SK-N-SH (cell line): ENCODE data around the gene PRKCB. TPM values are rescaled to one million over a fixed set of nuclear protein-coding genes. Genes with fewer than 3 reads are reported as not detected.

Source experiments
- CTCF ChIA-PET: fragments of 300-600, 350-600 bp; formaldehyde crosslinking; extraction: SDS; loops from one replicate; lab custom pipeline; 2021; lab: Yijun Ruan, JAX
- POLR2A ChIA-PET: fragments of 350-600 bp; sonication (Branson Sonifier 250); formaldehyde crosslinking; extraction: SDS; loops from one replicate; lab custom pipeline; 2020; ENCODE audit warnings: antibody characterized with exemption, inconsistent platforms; lab: Yijun Ruan, JAX
- DNase-seq: peaks from one replicate; pipeline ENCODE4 v3.0.0; 2012
- H2AFZ ChIP-seq: fragments of 200-600 bp; sonication (generic); 2 replicates; pipeline ENCODE4 v1.8.1; 2016; ENCODE audit warnings: antibody characterized with exemption, mild to moderate bottlenecking, low read depth
- H3F3A ChIP-seq: fragments of 200-600 bp; sonication (generic); replicated peaks from 2 replicates; pipeline ENCODE3; 2016; ENCODE audit warnings: antibody characterized with exemption, mild to moderate bottlenecking; ENCODE audit not compliant: insufficient read depth
- H3K27ac ChIP-seq, 2 experiments: fragments of 200-500 bp in 1 of 2; fragments of 200-600 bp in 1 of 2; sonication (Bioruptor generic) in 1 of 2; sonication (generic), shearing (Covaris generic) in 1 of 2; 2 replicates each; pipeline versions ENCODE4 v1.5.1 to v1.6.1; 2014 to 2016; ENCODE audit warnings: low read depth in 2 of 2, inconsistent platforms in 1 of 2, low read length in 1 of 2, mild to moderate bottlenecking in 1 of 2, mixed read lengths in 1 of 2
- H3K27me3 ChIP-seq: fragments of 200-600 bp; sonication (generic), shearing (Covaris generic); 2 replicates; pipeline ENCODE4 v1.6.1; 2016; ENCODE audit warnings: mixed run types; ENCODE audit not compliant: insufficient read depth
- H3K36me3 ChIP-seq, 2 experiments: fragments of 200-500 bp in 1 of 2; fragments of 200-600 bp in 1 of 2; sonication (Bioruptor generic) in 1 of 2; sonication (generic) in 1 of 2; replicated peaks in 1 of 2; 2 replicates each; pipeline versions ENCODE3 to v1.5.1; 2014 to 2016; ENCODE audit warnings: low read length in 1 of 2, mild to moderate bottlenecking in 1 of 2; ENCODE audit not compliant: insufficient read depth in 2 of 2, control insufficient read depth in 1 of 2
- H3K4me1 ChIP-seq, 2 experiments: fragments of 200-500 bp in 1 of 2; fragments of 200-600 bp in 1 of 2; sonication (Bioruptor generic) in 1 of 2; sonication (generic), shearing (Covaris generic) in 1 of 2; 2 replicates each; pipeline versions ENCODE4 v1.5.1 to v1.6.1; 2014 to 2016; ENCODE audit warnings: low read depth in 1 of 2, low read length in 1 of 2, mixed run types in 1 of 2; ENCODE audit not compliant: insufficient read depth in 2 of 2, control insufficient read depth in 1 of 2
- H3K4me2 ChIP-seq: fragments of 200-600 bp; sonication (generic), shearing (Covaris generic); 2 replicates; pipeline ENCODE4 v1.6.1; 2017; ENCODE audit warnings: mixed run types
- H3K4me3 ChIP-seq, 2 experiments: fragments of 200-500 bp in 1 of 2; fragments of 200-600 bp in 1 of 2; sonication (Bioruptor generic) in 1 of 2; sonication (generic), shearing (Covaris generic) in 1 of 2; 2 replicates each; pipeline versions ENCODE4 v1.5.1 to v1.8.1; 2014 to 2016; ENCODE audit warnings: low read depth in 2 of 2, inconsistent platforms in 1 of 2, low read length in 1 of 2, mild to moderate bottlenecking in 1 of 2, mixed read lengths in 1 of 2, moderate library complexity in 1 of 2
- H3K79me2 ChIP-seq: fragments of 200-600 bp; sonication (generic); 2 replicates; pipeline ENCODE4 v1.8.1; 2017; ENCODE audit warnings: mild to moderate bottlenecking; ENCODE audit not compliant: insufficient read depth
- H3K9ac ChIP-seq: fragments of 200-600 bp; sonication (generic); 2 replicates; pipeline ENCODE4 v1.6.1; 2017; ENCODE audit warnings: mixed run types
- H3K9me2 ChIP-seq: fragments of 200-600 bp; sonication (generic); 2 replicates; pipeline ENCODE4 v1.6.1; 2017; ENCODE audit warnings: mixed run types
- H3K9me3 ChIP-seq: fragments of 200-600 bp; sonication (generic); 2 replicates; pipeline ENCODE4 v1.6.1; 2017; ENCODE audit warnings: mixed run types, mild to moderate bottlenecking, moderate library complexity
- H4K20me1 ChIP-seq: fragments of 200-600 bp; sonication (generic); 2 replicates; pipeline ENCODE4 v1.6.1; 2017; ENCODE audit warnings: mild to moderate bottlenecking, mixed run types; ENCODE audit not compliant: insufficient read depth
- JUND ChIP-seq: IDR thresholded peaks from 2 replicates; pipeline ENCODE4 v1.4.0; 2012
- NRF1 ChIP-seq: IDR thresholded peaks from 2 replicates; pipeline ENCODE4 v1.6.1; 2012; ENCODE audit warnings: low read depth, mild to moderate bottlenecking, low read length
- RFX5 ChIP-seq: IDR thresholded peaks from 2 replicates; pipeline ENCODE4 v1.6.1; 2012; ENCODE audit warnings: mild to moderate bottlenecking, improper control_type of control experiment, low read length
- WGBS: methylation state at CpG from one replicate; pipeline ENCODE4 v1.1.6; 2017; ENCODE audit warnings: low lambda C conversion rate; 5-methylcytosine and 5-hydroxymethylcytosine counted together
- polyA plus RNA-seq, 3 experiments: library from polyadenylated mRNA; depleted of rRNA; stranded (reverse); fragments of >200 nt; gene quantifications; 2 replicates each; pipeline ENCODE4 v1.2.3, GENCODE V29; 2012
- TF ChIP-seq, protein P1 (sequence below): IDR thresholded peaks from 2 replicates; pipeline ENCODE4; 2012
- TF ChIP-seq, protein P2 (sequence below): IDR thresholded peaks from 2 replicates; pipeline ENCODE4 v1.6.1; 2012; ENCODE audit warnings: mild to moderate bottlenecking, low read depth, low read length, moderate library complexity
- TF ChIP-seq, protein P3 (sequence below): IDR thresholded peaks from 2 replicates; pipeline ENCODE4 v1.4.0; 2012; ENCODE audit warnings: low read depth
- TF ChIP-seq, protein P4 (sequence below): fragments of 200-600 bp; sonication (generic); IDR thresholded peaks from 2 replicates; pipeline ENCODE4 v1.6.1; 2017; ENCODE audit warnings: antibody characterized with exemption, mild to moderate bottlenecking, moderate library complexity

PRKCB gene
- polyA plus RNA-seq, 1 of the 3 experiments (the other 2 are of a cell fraction), result 0.12 TPM

DNA sequence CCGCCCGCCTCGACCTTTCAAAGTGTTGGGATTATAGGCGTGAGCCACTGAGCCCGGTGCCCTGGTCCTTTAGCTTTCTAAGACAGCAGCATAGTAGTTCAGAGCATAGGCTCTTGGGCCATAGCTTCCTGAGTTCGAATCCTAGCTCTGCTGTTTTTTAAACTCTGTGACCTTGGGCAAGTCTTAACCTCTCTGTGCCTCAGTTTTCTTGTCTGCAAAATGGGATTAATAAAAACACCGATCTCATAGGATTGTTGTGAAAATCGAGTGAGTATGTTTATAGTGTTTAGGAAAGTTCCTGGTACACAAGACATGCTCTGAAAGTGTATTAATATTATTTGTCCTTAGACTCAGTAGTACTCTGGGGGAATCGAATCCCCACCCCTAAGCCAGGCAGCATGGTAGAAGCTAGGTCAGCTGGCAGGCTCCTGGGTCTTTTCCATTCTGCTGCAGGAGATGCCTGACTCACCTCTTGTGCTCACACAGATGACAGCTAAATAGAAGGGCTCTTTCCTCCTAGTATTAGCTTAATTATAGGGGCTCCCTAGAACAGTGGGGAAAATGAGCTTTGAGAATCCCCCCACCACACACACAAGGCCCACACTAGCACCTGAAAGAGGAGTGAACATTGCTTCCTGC is 44.1 kb downstream of the PRKCB start (continued):
- TF ChIP-seq, protein P1, sequence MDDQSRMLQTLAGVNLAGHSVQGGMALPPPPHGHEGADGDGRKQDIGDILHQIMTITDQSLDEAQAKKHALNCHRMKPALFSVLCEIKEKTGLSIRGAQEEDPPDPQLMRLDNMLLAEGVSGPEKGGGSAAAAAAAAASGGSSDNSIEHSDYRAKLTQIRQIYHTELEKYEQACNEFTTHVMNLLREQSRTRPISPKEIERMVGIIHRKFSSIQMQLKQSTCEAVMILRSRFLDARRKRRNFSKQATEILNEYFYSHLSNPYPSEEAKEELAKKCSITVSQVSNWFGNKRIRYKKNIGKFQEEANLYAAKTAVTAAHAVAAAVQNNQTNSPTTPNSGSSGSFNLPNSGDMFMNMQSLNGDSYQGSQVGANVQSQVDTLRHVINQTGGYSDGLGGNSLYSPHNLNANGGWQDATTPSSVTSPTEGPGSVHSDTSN, result no peak
- TF ChIP-seq NRF1 (no peak), JUND (no peak)

DNA sequence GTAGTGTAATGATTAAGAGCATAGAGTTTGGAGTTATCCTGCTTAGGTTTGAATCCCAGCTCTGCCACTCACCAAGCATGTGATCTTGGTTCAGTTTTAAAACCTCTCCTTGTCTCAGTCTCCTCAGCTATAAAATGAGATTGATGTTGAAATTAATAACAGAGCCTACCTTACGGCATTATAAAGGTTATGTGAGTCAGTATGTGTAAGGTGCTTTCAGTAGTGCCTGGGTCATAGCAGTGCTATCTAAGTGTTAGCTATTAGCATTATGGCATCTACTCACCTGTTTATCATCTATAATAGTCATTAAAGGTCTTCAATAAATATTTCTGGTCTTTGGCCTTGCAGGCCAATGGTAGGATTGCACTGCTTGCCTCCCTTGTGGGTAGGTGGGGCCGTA is 53.4 kb downstream of the PRKCB start:
- Histone ChIP-seq H3K27ac (no peak overlapping the region), H3K27me3 (no peaks in the 10 kb centered on the region), H2AFZ (no peak overlapping the region), H3K36me3 (no peaks in the 10 kb centered on the region), H3K4me2 (no peak overlapping the region), H3F3A (no peaks in the 10 kb centered on the region), H4K20me1 (no peaks in the 10 kb centered on the region), H3K4me3 (no peak overlapping the region), H3K9me2 (no peaks in the 10 kb centered on the region), H3K9ac (no peak overlapping the region), H3K9me3 (no peaks in the 10 kb centered on the region), H3K4me1 (no peaks in the 10 kb centered on the region), H3K79me2 (no peaks in the 10 kb centered on the region)
- DNase-seq, result no peak
- ChIA-PET CTCF (interaction anchor here (1.5 kb wide), 1 partner anchor 121 kb away, joined by 4 read pairs; no protein-coding TSS in a partner anchor), POLR2A (no interaction called here)
- TF ChIP-seq RFX5, result no peak
- TF ChIP-seq, protein P1, result no peak
- TF ChIP-seq, protein P2, sequence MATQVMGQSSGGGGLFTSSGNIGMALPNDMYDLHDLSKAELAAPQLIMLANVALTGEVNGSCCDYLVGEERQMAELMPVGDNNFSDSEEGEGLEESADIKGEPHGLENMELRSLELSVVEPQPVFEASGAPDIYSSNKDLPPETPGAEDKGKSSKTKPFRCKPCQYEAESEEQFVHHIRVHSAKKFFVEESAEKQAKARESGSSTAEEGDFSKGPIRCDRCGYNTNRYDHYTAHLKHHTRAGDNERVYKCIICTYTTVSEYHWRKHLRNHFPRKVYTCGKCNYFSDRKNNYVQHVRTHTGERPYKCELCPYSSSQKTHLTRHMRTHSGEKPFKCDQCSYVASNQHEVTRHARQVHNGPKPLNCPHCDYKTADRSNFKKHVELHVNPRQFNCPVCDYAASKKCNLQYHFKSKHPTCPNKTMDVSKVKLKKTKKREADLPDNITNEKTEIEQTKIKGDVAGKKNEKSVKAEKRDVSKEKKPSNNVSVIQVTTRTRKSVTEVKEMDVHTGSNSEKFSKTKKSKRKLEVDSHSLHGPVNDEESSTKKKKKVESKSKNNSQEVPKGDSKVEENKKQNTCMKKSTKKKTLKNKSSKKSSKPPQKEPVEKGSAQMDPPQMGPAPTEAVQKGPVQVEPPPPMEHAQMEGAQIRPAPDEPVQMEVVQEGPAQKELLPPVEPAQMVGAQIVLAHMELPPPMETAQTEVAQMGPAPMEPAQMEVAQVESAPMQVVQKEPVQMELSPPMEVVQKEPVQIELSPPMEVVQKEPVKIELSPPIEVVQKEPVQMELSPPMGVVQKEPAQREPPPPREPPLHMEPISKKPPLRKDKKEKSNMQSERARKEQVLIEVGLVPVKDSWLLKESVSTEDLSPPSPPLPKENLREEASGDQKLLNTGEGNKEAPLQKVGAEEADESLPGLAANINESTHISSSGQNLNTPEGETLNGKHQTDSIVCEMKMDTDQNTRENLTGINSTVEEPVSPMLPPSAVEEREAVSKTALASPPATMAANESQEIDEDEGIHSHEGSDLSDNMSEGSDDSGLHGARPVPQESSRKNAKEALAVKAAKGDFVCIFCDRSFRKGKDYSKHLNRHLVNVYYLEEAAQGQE, result no peak
- TF ChIP-seq, protein P3, sequence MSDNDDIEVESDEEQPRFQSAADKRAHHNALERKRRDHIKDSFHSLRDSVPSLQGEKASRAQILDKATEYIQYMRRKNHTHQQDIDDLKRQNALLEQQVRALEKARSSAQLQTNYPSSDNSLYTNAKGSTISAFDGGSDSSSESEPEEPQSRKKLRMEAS, result no peak
- TF ChIP-seq, protein P4, sequence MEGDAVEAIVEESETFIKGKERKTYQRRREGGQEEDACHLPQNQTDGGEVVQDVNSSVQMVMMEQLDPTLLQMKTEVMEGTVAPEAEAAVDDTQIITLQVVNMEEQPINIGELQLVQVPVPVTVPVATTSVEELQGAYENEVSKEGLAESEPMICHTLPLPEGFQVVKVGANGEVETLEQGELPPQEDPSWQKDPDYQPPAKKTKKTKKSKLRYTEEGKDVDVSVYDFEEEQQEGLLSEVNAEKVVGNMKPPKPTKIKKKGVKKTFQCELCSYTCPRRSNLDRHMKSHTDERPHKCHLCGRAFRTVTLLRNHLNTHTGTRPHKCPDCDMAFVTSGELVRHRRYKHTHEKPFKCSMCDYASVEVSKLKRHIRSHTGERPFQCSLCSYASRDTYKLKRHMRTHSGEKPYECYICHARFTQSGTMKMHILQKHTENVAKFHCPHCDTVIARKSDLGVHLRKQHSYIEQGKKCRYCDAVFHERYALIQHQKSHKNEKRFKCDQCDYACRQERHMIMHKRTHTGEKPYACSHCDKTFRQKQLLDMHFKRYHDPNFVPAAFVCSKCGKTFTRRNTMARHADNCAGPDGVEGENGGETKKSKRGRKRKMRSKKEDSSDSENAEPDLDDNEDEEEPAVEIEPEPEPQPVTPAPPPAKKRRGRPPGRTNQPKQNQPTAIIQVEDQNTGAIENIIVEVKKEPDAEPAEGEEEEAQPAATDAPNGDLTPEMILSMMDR, result no peak
- 24% methylated on average over 2 of the region's 2 CpGs for WGBS
